ENCODE results near the gene VPS35L. TPM values are rescaled to one million over a fixed set of nuclear protein-coding genes. Genes with fewer than 3 reads are reported as not detected.
A peak's percentile ranks its signal among the peaks of the same experiment; 100 is the strongest.
"Not testable (repeated sequence)": the region's sequence is repeated elsewhere in the genome, so short reads cannot be mapped to it uniquely, and the experiment has no call there.

The VPS35L gene
- total RNA-seq, 1 donor from 2014 or later, result 34.4 TPM

- DNase-seq, result no peak
Measured at GRCh38 chr16:19713697-19714096, 158.2 kb downstream of the VPS35L start.

DNA sequence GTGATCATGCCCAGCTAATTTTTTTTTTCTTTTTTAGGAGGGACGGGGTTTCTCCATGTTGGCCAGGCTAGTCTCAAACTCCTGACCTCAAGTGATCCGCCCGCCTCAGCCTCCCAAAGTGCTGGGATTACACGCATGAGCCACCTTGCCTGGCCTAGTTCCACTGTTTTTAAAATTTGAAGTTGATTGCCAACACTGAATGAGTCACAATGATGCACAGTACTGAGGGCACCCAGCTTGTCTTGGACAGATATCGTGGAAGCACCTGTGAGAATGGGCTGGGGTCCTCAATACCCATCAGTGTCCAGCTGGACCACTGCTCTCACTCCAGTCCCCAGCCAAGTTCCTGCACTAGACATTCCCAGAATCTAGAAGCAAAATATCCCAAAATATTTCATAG, 160.1 kb downstream of the VPS35L start:
- no peak for DNase-seq

- no peak for DNase-seq
Measured at GRCh38 chr16:19716183-19716582, 160.7 kb downstream of the VPS35L start.

- DNase-seq, result not testable (repeated sequence)
Measured at GRCh38 chr16:19716728-19717127, 161.2 kb downstream of the VPS35L start.

- no peak for DNase-seq
Measured at GRCh38 chr16:19717314-19717713, 161.8 kb downstream of the VPS35L start.

- peak; percentile 86 for DNase-seq
Measured at GRCh38 chr16:19717741-19718623, 162.5 kb downstream of the VPS35L start, which contains the start of the genes IQCK and KNOP1. IQCK (plus strand) TSS chr16:19718271; CDS start chr16:19718307, 36 bp downstream. KNOP1 (minus strand) TSS chr16:19718227; CDS start chr16:19715035, 3,192 bp downstream.

- DNase-seq, result no peak
Measured at GRCh38 chr16:19718624-19718965, 163.1 kb downstream of the VPS35L start.

DNA sequence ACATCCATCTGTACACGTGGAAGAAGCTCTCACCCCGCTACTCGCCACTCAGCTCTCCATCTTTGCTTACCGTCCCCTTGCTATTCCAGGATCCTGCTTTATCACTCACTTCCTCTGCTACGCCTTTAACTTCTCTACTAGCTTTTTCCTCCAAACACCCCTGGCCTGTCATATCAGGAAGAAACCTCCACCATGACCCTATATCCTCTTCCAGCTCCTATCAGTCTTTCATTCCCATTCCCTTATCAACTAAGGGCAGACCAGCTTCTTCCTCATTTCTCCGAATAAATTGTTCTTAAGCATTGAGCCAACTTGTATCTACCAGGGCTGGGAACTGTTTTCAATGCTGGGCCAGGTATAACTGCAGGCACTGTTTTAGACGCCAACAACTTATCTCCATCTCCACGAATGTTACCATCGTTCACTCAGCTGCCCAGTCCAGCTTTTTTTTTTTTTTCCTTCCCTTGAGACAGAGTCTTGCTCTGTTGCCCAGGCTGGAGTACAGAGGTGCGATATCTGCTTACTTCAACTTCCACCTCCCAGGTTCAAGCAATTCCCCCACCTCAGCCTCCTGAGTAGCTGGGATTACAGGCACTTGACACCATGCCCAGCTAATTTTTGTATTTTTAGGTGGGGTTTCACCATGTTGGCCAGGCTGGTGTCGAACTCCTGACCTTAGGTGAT, 166.9 kb downstream of the VPS35L start:
- no peak for DNase-seq

- DNase-seq, result no peak
Measured at GRCh38 chr16:19722981-19723380, 167.5 kb downstream of the VPS35L start.

GRCh38 chr16:19728636-19728965, 173.1 kb downstream of the VPS35L start:
- DNase-seq, result no peak

DNA sequence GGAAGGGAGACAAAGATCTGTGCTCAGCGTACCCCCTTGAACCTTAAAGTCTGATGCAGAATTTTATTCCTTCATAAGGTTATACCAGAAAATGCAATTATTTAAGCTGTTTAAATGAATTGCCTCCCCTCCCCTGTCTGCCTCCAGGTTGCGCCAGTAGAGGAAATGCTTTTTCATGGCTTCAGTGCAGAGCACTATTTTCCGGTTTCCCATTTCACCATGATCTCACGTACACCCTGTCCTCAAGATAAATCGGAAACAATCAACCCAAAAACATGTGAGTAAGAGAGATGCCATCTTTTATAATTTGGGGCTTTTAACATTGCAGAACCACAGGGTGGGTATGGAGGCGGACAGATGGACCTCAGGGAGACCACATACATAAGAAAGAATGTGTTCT, 178.0 kb downstream of the VPS35L start:
- DNase-seq, result no peak

DNA sequence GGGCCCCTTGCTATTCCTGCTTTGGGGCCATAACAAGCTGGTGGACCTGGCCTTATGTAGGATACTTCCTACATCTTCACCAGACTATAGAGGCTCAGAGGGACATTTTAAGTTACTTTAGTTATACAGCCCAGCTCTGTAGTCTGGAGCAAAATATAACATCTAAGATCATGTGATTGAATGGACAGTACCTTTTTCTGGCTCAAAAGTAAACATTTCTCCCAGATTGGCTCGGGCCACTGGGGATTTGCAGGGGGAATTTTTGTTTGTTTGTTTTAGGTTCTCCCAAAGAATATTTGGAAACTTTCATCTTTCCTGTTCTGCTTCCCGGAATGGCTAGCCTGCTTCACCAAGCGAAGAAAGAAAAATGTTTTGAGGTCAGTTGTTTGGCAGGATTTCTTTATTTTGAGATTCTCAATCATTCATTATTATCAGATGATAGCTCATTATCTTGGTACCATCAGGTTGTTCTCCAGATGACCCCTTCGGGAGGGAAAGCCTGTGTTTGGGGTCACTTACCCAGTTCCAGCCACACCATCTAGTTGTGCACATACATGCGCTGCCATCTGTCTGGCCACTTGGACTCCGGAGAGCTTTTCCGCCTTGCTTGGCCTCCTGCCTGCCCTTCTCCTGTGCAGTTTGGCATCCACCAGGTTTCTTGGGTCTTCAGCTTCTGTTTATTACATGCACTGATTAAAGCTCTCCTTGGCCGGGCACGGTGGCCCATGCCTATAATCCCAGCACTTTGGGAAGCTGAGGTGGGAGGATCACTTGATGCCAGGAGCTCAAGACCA, 179.8 kb downstream of the VPS35L start:
- no peak for DNase-seq

DNA sequence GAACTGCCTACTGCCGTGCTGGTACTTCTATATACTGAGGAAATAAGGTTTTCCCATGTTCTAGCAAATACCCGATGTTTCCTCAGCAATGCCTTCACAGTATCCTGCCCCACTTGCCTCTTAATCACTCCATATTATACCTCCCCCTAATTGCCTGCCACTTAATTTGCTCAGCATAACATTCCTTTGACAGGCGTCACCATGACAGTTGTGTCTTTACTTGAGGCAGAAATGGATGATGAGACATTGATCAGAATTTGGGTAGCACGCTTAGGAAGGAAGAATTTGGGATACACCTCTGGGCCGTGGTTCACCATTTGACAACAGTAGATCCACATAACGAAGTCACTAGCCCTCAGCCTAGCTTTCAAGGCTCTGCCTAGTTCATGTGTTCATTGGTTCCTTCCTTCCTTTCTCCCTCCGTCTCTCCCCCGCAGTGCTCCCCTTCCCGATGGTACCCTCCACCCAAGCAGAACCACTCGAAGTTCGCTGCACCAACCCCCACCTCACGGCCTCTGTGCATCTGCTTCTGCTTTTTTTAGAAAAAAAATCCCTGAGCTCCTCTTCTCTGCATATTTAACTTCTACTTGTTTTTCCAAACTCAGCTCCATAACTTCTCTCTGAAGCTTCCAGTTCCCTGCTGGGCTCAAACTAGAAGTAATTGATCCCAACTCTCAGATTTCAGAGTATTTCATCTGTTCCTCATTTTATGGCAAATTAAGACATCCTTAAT, 182.0 kb downstream of the VPS35L start:
- DNase-seq, result peak; percentile 44

DNA sequence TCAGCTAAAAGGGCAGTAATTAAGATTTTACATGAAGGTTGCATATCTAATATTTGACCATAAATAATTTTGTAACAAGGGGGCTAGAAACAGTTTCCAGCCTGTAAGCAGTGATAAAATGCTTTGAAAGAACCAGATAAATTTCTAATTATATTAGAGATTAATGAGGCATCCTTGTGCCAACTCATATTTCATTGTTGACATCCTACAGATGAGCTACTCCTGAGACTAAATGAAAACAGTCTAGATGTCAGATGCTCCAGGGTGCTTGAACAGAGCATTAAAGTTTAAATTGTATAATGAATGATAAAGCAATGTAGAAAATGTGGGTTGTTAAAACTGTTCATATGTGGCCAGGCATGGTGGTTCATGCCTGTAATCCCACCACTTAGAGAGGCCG, 185.9 kb downstream of the VPS35L start:
- no peak for DNase-seq

- no peak for DNase-seq
Measured at GRCh38 chr16:19743816-19744159, 188.3 kb downstream of the VPS35L start.

- no peak for DNase-seq
Measured at GRCh38 chr16:19744670-19745069, 189.2 kb downstream of the VPS35L start.

- DNase-seq, result no peak
Measured at GRCh38 chr16:19745286-19746010, 189.9 kb downstream of the VPS35L start.

DNA sequence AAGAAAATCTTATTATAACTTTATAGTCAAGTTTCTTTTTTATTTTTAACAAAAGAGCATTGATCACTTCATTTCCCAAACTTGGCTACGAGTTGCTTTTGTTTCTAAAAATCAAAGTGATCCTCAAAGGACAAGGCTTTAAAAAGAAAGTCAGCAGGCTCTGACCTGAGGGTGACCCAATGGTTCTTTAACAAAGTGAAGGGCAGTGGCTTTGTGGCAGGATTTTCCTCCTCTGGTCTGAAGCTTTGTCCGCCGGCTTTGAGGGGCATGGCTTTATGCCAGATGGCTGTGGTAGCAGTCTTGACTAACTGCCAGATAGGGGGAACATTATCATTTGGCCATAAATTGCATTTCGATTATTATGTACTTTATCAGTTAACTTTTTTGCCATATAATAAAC, 191.1 kb downstream of the VPS35L start:
- no peak for DNase-seq

- DNase-seq, result peak; percentile 31
Measured at GRCh38 chr16:19748389-19749168, 193.1 kb downstream of the VPS35L start.

GRCh38 chr16:19749571-19750080, 194.1 kb downstream of the VPS35L start:
- no peak for DNase-seq
